ENCODE results near the gene PTS.

Gene PTS

DNA sequence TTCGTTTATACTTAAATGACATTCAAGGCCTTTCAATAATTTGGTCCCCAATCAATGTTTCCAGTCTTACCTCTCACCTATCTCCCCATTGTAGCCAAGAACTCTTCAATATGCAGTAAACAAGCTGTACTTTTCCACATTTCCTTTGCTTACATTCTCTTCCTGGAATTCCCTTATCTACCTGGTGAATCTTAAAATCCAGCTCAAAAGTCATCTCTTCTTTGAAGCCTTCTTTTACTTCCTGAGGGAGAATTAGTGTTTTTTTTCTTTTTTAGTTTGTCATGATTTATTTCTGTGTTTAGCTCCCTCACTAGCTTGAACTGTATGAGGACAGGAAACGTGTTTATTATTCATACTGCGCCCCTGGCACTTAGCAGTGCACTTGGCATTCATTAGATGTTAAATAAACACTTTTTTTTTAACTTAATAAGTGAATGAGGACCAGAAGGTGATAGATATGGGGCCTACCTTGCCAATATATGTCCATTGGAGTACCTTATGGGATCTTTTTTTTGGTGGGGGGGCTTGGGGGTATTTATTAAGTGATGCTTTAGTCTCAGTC, 4.9 kb upstream of the PTS start:
- no peak for FAIRE-seq

DNA sequence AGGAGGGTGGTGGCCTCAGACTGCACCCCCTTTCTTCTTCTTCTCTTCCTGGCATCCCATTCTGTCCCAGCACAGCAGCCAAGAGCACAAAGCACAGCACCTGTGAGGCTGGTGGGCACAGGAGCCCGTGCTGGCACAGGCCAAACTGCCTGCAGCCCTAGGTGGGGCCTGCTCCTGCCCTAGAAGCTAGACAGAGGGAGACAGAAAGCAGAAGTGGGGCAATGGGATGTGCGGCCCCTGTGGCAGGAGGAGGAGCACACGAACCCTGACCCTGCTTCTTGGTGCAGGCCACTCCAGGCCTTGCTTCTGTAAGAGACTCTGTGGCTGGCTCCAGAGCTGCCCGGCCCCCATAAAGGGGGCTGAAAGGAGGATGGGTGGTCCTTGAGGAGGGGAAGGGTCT, 3.9 kb upstream of the PTS start:
- TF ChIP-seq, protein P1, sequence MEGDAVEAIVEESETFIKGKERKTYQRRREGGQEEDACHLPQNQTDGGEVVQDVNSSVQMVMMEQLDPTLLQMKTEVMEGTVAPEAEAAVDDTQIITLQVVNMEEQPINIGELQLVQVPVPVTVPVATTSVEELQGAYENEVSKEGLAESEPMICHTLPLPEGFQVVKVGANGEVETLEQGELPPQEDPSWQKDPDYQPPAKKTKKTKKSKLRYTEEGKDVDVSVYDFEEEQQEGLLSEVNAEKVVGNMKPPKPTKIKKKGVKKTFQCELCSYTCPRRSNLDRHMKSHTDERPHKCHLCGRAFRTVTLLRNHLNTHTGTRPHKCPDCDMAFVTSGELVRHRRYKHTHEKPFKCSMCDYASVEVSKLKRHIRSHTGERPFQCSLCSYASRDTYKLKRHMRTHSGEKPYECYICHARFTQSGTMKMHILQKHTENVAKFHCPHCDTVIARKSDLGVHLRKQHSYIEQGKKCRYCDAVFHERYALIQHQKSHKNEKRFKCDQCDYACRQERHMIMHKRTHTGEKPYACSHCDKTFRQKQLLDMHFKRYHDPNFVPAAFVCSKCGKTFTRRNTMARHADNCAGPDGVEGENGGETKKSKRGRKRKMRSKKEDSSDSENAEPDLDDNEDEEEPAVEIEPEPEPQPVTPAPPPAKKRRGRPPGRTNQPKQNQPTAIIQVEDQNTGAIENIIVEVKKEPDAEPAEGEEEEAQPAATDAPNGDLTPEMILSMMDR (IDR thresholded peaks at IDR 0.05; ENCODE audit: insufficient read depth, missing control alignments), result no peak
- DNase-seq (ENCODE audit: insufficient read length, low spot score) (no peak), FAIRE-seq (no peak)

More for the DNA sequence above, 4.9 kb upstream of the PTS start:
- TF ChIP-seq, protein P1 (IDR thresholded peaks at IDR 0.05; ENCODE audit: insufficient read depth, missing control alignments), result no peak
- no peak for DNase-seq (ENCODE audit: insufficient read length, low spot score)

DNA sequence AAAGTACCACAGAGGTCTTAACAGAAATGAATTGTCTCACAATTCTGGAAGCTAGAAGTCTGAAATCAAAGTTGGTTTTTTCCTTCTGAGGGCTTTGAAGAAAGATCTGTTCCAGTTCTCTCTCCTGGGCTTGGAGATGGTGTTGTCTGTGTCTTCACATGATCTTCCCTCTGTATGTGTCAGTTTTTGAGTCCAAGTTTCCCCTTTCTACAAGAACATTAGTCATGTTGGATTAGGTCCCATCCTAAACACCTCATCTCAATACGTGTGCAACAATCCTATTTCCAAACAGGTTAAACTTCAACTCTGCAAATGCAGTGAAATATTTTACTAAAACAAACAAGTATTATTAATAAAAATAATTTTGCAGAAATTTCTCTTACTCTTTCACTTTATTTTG, 3.1 kb upstream of the PTS start:
- DNase-seq (ENCODE audit: insufficient read length, low spot score) (no peak), FAIRE-seq (no peak)
- TF ChIP-seq, protein P1 (IDR thresholded peaks at IDR 0.05; ENCODE audit: insufficient read depth, missing control alignments), result no peak

DNA sequence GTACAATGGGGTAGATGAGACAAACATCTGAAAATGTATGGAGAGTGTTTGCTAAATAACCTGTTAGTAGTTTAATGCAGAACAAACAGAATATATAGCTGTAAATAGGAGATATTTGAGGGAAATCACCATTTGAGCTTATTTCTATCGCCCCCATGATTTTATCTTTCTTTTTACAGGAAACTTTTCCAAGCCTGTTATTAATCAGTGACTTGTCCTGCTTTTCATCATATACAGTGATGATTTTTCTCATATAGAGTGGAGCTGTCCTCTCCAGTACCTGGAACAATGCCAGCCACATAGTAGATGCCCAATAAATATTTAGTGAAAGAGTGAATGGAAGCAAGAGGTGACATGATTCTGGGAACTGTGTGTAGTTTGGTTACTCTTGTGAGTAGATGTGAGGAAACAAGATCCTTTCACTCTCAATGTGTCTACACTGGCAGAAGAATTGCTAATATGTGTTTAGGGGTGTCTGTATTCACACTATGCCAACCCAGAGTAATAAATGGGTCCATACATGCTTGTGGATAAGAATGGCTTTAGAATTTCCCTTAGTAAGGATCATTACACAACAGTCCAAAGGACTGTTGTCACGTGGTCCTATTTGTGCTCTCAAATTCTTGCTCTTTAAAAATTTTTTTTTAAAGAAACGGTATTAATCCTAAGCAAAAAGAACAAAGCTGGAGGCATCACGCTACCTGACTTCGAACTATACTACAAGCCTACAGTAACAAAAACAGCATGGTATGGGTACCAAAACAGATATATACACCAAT, 2.3 kb upstream of the PTS start:
- DNase-seq (ENCODE audit: insufficient read length, low spot score) (no peak), FAIRE-seq (no peak)
- TF ChIP-seq, protein P1 (IDR thresholded peaks at IDR 0.05; ENCODE audit: insufficient read depth, missing control alignments), result no peak

DNA sequence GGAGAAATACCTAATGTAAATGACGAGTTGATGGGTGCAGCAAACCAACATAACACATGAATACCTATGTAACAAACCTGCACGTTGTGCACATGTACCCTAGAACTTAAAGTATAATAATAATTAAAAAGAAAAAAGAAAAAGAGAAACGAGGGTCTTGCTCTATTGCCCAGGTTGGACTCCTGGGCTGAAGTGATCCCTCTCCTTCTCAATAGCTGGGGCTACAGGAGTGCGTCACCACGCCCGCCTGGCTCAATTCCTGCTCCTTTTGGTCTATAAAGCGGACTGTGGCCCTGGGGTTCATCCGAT, 521 bp upstream of the PTS start:
- TF ChIP-seq, protein P1 (IDR thresholded peaks at IDR 0.05; ENCODE audit: insufficient read depth, missing control alignments), result no peak
- FAIRE-seq (no peak), DNase-seq (ENCODE audit: insufficient read length, low spot score) (no peak)

DNA sequence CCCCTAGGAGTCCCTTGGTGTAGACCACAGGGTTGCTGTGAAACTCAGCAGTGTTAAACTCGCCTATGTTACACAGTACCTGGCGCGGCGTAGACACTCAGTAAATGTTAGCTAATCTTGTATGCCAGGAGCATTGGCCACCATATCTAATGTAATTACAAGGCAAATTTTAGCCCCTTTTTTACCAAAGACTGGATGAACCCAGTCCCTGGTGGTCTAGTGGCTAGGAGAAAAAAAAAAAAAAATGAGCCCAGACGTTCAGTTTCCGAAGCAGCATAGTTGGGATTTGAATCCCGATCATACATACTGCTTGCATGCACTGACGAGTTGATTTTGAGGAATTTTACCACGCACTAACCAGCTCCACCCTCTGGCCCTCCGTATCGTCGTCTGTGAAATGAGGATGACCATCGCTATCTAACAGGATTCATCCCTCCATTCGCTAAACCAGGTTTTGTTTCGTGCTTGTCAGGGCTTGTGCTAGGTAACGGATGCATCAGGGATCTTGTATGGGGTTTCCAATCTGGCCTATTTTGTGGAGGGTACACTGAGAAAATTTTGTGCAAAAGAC, 688 bp downstream of the PTS start:
- DNase-seq (ENCODE audit: insufficient read length, low spot score) (no peak), FAIRE-seq (no peak)
- TF ChIP-seq, protein P1 (IDR thresholded peaks at IDR 0.05; ENCODE audit: insufficient read depth, missing control alignments), result no peak

DNA sequence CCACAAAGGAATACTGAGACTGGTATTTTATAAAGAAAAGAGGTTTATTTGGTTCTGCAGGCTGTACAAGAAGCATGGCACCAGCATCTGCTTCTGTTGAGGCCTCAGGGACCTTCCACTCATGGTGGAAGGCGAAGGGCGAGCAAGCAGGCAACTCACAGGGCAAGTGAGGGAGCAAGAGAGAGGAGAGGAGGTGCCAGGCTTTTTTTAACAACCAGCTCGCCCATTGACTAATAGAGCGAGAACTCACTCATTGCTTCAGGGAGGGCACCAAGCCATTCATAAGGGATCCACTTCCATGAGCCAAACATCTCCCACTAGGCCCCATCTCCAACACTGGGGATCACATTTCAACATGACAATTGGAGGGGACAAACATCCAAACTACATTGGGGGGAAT, 1.2 kb downstream of the PTS start:
- DNase-seq (ENCODE audit: insufficient read length, low spot score), result no peak
- TF ChIP-seq, protein P1 (IDR thresholded peaks at IDR 0.05; ENCODE audit: insufficient read depth, missing control alignments), result no peak
- FAIRE-seq, result no peak

All from D721Med (cell line).